Activated B cell treated with CpG ODN at 0.5 μM for 24 hours (primary cell): ENCODE results near the gene MAP3K13. TPM values are rescaled to one million over a fixed set of nuclear protein-coding genes. Genes with fewer than 3 reads are reported as not detected.

Experiments used
- ATAC-seq: fragments of 200-7000 bp; cut with Tn5 transposase; one replicate; pipeline ENCODE4 v1.10.0; 2021; ENCODE audit warnings: low read depth, mild to moderate bottlenecking, moderate library complexity
- CTCF ChIA-PET: fragments of 350-600 bp; sonication (Branson Sonifier 250); formaldehyde crosslinking; loops from one replicate; lab custom pipeline; 2021; ENCODE audit warnings: antibody characterized with exemption; lab: Charles Lee
- POLR2A ChIA-PET: fragments of 350-600 bp; sonication (Branson Sonifier 250); formaldehyde crosslinking; loops from one replicate; lab custom pipeline; 2021; ENCODE audit warnings: antibody characterized with exemption; lab: Charles Lee
- DNase-seq: peaks from one replicate; pipeline ENCODE4 v3.0.0; 2022
- H3K27ac Mint-ChIP-seq: one replicate; pipeline ENCODE4 v1.8.0; 2020; ENCODE audit warnings: mixed read lengths
- H3K27me3 Mint-ChIP-seq: one replicate; pipeline ENCODE4 v1.8.0; 2021; ENCODE audit warnings: mixed read lengths
- H3K36me3 Mint-ChIP-seq: one replicate; pipeline ENCODE4 v1.8.0; 2021; ENCODE audit warnings: low read depth, mixed read lengths
- H3K4me1 Mint-ChIP-seq: one replicate; pipeline ENCODE4 v1.8.0; 2021; ENCODE audit warnings: mixed read lengths
- H3K4me3 Mint-ChIP-seq: one replicate; pipeline ENCODE4 v1.8.0; 2020; ENCODE audit warnings: mild to moderate bottlenecking, mixed read lengths
- H3K9me3 Mint-ChIP-seq: one replicate; pipeline ENCODE4 v1.8.0; 2020; ENCODE audit warnings: mixed read lengths
- intact Hi-C: fragments of 100-400 bp; cut with micrococcal nuclease; formaldehyde crosslinking; loops from one replicate; pipeline ENCODE4 v1.15.1; 2024
- total RNA-seq: library from RNA; stranded (reverse); gene quantifications from 2 replicates; pipeline ENCODE4 v1.2.3, GENCODE V29; 2022
- TF ChIP-seq, protein P1 (sequence below): fragments of 200-600 bp; IDR thresholded peaks from one replicate; pipeline ENCODE4 v1.8.0; 2022; ENCODE audit warnings: antibody characterized with exemption, mild to moderate bottlenecking

Gene MAP3K13
- total RNA-seq, 1 donor from 2014 or later = 10.5 TPM

DNA sequence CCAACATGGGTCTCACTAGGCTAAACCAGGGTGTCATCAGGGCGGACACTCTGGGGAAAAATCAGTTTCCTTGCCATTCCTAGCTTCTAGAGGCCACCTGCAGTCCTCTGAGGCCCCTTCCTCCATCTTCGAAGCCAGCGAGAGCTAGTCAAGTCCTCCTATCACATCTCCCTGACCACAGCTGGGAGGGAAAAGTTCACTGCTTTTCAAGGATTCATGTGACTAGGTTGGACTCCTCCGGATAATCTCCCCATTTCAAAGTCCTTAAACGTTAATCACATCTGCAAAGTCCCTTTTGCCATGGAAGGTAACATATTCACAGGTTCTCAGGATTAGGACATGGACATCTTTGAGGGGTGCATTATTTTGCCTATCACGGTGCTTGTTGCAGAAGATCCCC, 35.9 kb upstream of the MAP3K13 start:
- ChIA-PET POLR2A (no interaction called here), CTCF (interaction anchor here (0.7 to 0.8 kb wide), 2 partner anchors 19 to 686 kb away, joined by 3 to 4 read pairs; no protein-coding TSS in a partner anchor)
- Mint-ChIP-seq H3K4me1 (peaks cover 3% of the 10 kb centered on the region), H3K27me3 (no peaks in the 10 kb centered on the region), H3K4me3 (no peak overlapping the region), H3K36me3 (no peaks in the 10 kb centered on the region), H3K9me3 (no peaks in the 10 kb centered on the region), H3K27ac (no peak overlapping the region)
- TF ChIP-seq, protein P1, sequence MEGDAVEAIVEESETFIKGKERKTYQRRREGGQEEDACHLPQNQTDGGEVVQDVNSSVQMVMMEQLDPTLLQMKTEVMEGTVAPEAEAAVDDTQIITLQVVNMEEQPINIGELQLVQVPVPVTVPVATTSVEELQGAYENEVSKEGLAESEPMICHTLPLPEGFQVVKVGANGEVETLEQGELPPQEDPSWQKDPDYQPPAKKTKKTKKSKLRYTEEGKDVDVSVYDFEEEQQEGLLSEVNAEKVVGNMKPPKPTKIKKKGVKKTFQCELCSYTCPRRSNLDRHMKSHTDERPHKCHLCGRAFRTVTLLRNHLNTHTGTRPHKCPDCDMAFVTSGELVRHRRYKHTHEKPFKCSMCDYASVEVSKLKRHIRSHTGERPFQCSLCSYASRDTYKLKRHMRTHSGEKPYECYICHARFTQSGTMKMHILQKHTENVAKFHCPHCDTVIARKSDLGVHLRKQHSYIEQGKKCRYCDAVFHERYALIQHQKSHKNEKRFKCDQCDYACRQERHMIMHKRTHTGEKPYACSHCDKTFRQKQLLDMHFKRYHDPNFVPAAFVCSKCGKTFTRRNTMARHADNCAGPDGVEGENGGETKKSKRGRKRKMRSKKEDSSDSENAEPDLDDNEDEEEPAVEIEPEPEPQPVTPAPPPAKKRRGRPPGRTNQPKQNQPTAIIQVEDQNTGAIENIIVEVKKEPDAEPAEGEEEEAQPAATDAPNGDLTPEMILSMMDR = no peak
- DNase-seq (no peak), ATAC-seq (no peak)
- intact Hi-C loops = no loop called here

DNA sequence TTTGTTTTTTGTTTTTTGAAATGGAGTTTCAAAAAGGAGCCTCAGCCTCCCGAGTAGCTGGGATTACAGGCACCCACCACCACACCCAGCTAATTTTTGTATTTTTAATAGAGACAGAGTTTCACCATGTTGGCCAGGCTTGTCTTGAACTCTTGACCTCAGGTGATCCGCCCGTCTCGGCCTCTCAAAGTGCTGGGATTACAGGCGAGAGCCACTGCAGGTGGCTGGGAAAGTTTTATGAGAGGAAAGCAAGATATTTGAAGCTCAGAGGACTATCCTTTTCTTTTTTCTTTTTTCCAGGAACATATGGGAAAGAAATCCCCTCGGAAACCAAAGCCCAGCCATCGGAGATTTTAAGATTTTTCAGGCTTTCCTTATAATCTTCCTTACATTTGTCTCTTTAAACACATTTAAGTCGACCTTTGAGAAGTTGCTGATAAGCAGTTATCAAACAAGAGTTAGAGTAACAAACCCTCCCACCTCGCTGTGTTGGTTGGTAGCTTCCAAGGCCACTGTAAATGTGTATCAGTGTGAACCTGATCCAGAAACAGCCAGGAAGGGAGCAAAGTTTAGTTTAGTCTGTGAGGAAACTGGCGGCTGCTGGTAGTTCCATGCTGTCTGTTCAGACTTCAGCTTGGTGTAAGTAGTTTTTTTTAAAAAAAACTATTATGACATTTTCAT, 34.5 kb upstream of the MAP3K13 start:
- no peak overlapping the region for H3K4me3 Mint-ChIP-seq
- H3K9me3 Mint-ChIP-seq = no peaks in the 10 kb centered on the region
- DNase-seq (no peak), ATAC-seq (no peak)
- CTCF ChIA-PET = no interaction called here
- no peaks in the 10 kb centered on the region for H3K27me3 Mint-ChIP-seq
- TF ChIP-seq, protein P1 = no peak
- intact Hi-C loops = no loop called here
- POLR2A ChIA-PET = no interaction called here
- H3K27ac Mint-ChIP-seq = no peak overlapping the region
- H3K4me1 Mint-ChIP-seq = peaks cover 10% of the 10 kb centered on the region
- no peaks in the 10 kb centered on the region for H3K36me3 Mint-ChIP-seq

DNA sequence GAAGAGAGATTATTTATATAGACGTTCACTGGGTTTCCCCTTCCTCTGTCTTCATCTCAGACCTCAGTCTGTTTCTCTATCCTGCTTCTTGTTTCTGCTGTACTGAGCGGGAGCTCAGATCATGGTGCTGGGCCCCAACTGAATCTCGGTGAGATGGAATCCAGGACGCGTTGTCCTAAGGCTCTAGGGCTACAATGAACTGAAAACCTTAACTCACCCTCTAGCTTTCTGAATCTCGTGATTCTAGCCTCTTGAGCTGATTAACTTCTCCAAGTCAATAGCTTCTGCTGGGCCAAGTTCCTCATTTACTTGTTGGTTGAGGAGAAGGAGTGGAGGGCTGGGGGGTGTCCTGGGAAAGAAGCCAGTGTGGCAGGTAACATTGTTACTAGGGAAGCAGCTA, 32.7 kb upstream of the MAP3K13 start:
- Mint-ChIP-seq H3K4me3 (no peak overlapping the region), H3K27me3 (no peaks in the 10 kb centered on the region), H3K4me1 (peaks cover 10% of the 10 kb centered on the region), H3K36me3 (no peaks in the 10 kb centered on the region), H3K27ac (no peak overlapping the region), H3K9me3 (no peaks in the 10 kb centered on the region)
- POLR2A ChIA-PET = interaction anchor here (0.7 kb wide), 1 partner anchor 683 kb away, joined by 9 read pairs; no protein-coding TSS in a partner anchor
- ATAC-seq (no peak), DNase-seq (no peak)
- TF ChIP-seq, protein P1 = no peak
- CTCF ChIA-PET = no interaction called here
- intact Hi-C loops = no loop called here

DNA sequence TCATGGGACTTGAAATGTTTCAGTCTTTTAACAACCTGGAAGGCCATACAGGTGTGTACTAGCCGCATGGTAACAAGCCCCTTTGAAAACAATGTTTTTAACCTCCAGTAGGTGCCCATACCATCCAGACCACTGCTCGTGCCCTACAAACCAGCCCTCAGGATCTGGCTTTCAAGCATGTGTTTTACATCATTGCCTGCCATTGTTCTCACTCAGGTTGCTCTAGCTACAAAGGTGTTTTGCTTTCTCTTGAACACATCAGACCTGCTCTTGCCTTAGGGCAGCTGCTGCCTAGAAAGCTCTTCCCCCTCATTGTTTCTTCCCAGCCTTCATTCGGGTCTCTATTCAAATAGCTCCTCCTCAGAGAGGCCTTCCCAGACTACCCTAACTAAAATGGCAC, 32.3 kb upstream of the MAP3K13 start:
- Mint-ChIP-seq H3K4me1 (peaks cover 10% of the 10 kb centered on the region), H3K4me3 (no peak overlapping the region), H3K36me3 (no peaks in the 10 kb centered on the region), H3K27ac (no peak overlapping the region), H3K9me3 (no peaks in the 10 kb centered on the region), H3K27me3 (no peaks in the 10 kb centered on the region)
- ATAC-seq = no peak
- POLR2A ChIA-PET = interaction anchor here (0.7 kb wide), 1 partner anchor 683 kb away, joined by 9 read pairs; no protein-coding TSS in a partner anchor
- intact Hi-C loops = no loop called here
- CTCF ChIA-PET = no interaction called here
- TF ChIP-seq, protein P1 = no peak
- DNase-seq = no peak

DNA sequence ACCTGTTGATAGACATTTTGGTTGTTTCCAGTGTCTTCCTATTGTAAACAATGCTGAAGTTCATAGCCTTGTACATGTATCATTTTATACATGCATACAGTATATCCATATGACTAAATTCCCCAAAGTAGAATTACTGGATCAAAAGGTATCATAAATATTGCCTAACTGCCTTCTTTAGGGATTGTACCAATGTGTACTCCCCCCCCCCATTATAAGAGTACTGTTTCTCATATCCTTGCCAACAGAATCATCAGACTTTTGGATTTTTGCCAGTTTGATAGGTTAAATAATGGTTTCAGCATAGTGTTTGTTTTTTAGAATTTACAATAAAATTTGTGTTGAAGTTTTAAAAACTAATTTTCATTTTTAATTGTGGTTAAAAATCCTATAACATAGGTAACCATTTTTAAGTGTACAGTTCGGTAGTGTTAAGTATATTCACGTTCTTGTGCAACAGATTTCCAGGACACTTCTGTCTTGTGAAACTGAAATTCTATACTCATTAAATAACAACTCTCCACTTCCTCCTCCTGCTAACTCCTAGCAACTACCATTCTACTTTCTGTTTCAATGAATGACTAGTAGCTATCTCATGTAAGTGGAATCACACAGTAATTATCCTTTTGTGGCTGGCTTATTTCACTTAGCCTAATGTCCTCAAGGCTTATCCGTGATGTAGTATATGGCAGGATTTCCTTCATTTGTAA, 30.8 kb upstream of the MAP3K13 start:
- no peak for DNase-seq
- Mint-ChIP-seq H3K27me3 (no peaks in the 10 kb centered on the region), H3K9me3 (no peaks in the 10 kb centered on the region), H3K4me1 (peaks cover 10% of the 10 kb centered on the region), H3K4me3 (no peak overlapping the region), H3K27ac (no peak overlapping the region), H3K36me3 (no peaks in the 10 kb centered on the region)
- intact Hi-C loops = no loop called here
- TF ChIP-seq, protein P1 = no peak
- ChIA-PET CTCF (no interaction called here), POLR2A (interaction anchor here (0.7 kb wide), 1 partner anchor 410 kb away, joined by 3 read pairs; no protein-coding TSS in a partner anchor)
- peak; percentile 68 for ATAC-seq
